ENCODE data around the gene WNK2.

The WNK2 gene

GRCh38 chr9:93203718-93204469 lies 20.0 kb downstream of the WNK2 start:
- DNase-seq = no peak

- no peak for DNase-seq
Measured at GRCh38 chr9:93204470-93205043, 20.6 kb downstream of the WNK2 start.

GRCh38 chr9:93205045-93205768 lies 21.3 kb downstream of the WNK2 start:
- DNase-seq = no peak

GRCh38 chr9:93205896-93206575 lies 22.1 kb downstream of the WNK2 start:
- no peak for DNase-seq

GRCh38 chr9:93206576-93207155 lies 22.7 kb downstream of the WNK2 start:
- no peak for DNase-seq

- DNase-seq = no peak
Measured at GRCh38 chr9:93207326-93207814, 23.4 kb downstream of the WNK2 start.

GRCh38 chr9:93207860-93208734 lies 24.2 kb downstream of the WNK2 start:
- DNase-seq = no peak

- DNase-seq = no peak
Measured at GRCh38 chr9:93209097-93209496, 25.2 kb downstream of the WNK2 start.

GRCh38 chr9:93209576-93210323 lies 25.8 kb downstream of the WNK2 start:
- DNase-seq = no peak

- DNase-seq = no peak
Measured at GRCh38 chr9:93210324-93210973, 26.5 kb downstream of the WNK2 start.

GRCh38 chr9:93210974-93211653 lies 27.2 kb downstream of the WNK2 start:
- no peak for DNase-seq

GRCh38 chr9:93211654-93212001 lies 27.7 kb downstream of the WNK2 start:
- DNase-seq = no peak

- DNase-seq = no peak
Measured at GRCh38 chr9:93212409-93212808, 28.5 kb downstream of the WNK2 start.

GRCh38 chr9:93216073-93216365 lies 32.1 kb downstream of the WNK2 start:
- no peak for DNase-seq

- DNase-seq = no peak
Measured at GRCh38 chr9:93217706-93218105, 33.8 kb downstream of the WNK2 start.

- no peak for DNase-seq
Measured at GRCh38 chr9:93218161-93218560, 34.2 kb downstream of the WNK2 start.

GRCh38 chr9:93218671-93219420 lies 34.9 kb downstream of the WNK2 start:
- no peak for DNase-seq

- no peak for DNase-seq
Measured at GRCh38 chr9:93219692-93220091, 35.8 kb downstream of the WNK2 start.

- DNase-seq = no peak
Measured at GRCh38 chr9:93220627-93221026, 36.7 kb downstream of the WNK2 start.

GRCh38 chr9:93221044-93221443 lies 37.1 kb downstream of the WNK2 start:
- no peak for DNase-seq

All from stimulated activated CD8-positive, alpha-beta memory T cell treated with anti-CD3 and anti-CD28 coated beads, Interleukin-4, amount 100 ng/mL, for 48 hours (primary cell).